ENCODE results near the gene PHC3. TPM values are rescaled to one million over a fixed set of nuclear protein-coding genes. Genes with fewer than 3 reads are reported as not detected.

The PHC3 gene
- total and polyA plus RNA-seq, 2 donors from 2014 or later: 3.6 to 85.6 TPM

DNA sequence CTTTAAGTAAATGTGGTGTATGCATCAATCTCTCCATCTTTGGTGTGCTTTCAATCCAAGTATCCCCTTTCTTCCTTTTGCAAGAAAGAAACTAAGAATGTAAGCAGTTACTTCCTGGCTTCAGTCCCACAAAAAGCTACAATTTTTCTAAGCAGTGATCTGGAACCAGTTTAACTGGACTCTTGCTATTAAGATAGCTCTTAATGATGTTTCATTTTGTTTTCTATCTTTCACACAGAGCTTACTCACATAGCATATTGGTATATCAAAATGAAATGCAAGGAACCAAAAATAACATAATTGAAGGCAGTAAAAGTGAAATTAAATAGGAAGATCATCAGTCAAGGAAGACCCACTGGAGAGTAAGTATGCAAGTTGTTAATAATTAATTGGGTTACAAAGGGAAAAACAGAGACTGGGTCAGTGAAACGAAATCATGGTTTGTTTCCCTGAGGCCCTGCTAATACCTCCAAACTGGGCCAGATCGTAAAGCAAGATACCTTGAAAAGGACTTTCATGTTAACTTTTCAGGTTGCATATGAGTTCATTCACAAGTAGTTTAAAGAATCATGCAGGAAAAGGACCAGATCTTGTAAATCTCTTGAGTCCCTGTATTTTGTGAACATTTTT is 101.9 kb downstream of the PHC3 start:
- H3K4me3 ChIP-seq (ENCODE audit: low read length in 3 of 3): peak overlapping the region in 2 of 3 donors; percentile 18 to 38
- H3K36me3 ChIP-seq (ENCODE audit: control insufficient read depth in 2 of 3, insufficient read depth in 3 of 3, low read length in 3 of 3): peaks cover 0 to 4% (median 2%) of the 10 kb centered on the region in 3 donors
- peaks cover 3 to 25% (median 21%) of the 10 kb centered on the region in 3 donors for H3K4me1 ChIP-seq (ENCODE audit: control insufficient read depth in 2 of 3, insufficient read depth in 2 of 3, low read depth in 1 of 3, low read length in 3 of 3)
- intact Hi-C loops (cut with DNase I): no loop called here
- H3K27me3 ChIP-seq (ENCODE audit: control insufficient read depth, insufficient read depth, low read length): no peaks in the 10 kb centered on the region
- FAIRE-seq (no peak), DNase-seq (peak in 2 of 5 donors; percentile 55 to 74)
- no peaks in the 10 kb centered on the region for H3K9me3 ChIP-seq (ENCODE audit: control insufficient read depth in 2 of 3, insufficient read depth in 1 of 3, low read length in 3 of 3)
- peak overlapping the region; percentile 9 to 36 for H3K27ac ChIP-seq (ENCODE audit: low read depth in 2 of 2, low read length in 2 of 2)
- H3K9ac ChIP-seq (ENCODE audit: low read length in 3 of 3): no peak overlapping the region
- TF ChIP-seq, protein P1, sequence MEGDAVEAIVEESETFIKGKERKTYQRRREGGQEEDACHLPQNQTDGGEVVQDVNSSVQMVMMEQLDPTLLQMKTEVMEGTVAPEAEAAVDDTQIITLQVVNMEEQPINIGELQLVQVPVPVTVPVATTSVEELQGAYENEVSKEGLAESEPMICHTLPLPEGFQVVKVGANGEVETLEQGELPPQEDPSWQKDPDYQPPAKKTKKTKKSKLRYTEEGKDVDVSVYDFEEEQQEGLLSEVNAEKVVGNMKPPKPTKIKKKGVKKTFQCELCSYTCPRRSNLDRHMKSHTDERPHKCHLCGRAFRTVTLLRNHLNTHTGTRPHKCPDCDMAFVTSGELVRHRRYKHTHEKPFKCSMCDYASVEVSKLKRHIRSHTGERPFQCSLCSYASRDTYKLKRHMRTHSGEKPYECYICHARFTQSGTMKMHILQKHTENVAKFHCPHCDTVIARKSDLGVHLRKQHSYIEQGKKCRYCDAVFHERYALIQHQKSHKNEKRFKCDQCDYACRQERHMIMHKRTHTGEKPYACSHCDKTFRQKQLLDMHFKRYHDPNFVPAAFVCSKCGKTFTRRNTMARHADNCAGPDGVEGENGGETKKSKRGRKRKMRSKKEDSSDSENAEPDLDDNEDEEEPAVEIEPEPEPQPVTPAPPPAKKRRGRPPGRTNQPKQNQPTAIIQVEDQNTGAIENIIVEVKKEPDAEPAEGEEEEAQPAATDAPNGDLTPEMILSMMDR (IDR thresholded peaks at IDR 0.05; ENCODE audit: borderline replicate concordance, extremely low read depth, insufficient read depth): no peak

DNA sequence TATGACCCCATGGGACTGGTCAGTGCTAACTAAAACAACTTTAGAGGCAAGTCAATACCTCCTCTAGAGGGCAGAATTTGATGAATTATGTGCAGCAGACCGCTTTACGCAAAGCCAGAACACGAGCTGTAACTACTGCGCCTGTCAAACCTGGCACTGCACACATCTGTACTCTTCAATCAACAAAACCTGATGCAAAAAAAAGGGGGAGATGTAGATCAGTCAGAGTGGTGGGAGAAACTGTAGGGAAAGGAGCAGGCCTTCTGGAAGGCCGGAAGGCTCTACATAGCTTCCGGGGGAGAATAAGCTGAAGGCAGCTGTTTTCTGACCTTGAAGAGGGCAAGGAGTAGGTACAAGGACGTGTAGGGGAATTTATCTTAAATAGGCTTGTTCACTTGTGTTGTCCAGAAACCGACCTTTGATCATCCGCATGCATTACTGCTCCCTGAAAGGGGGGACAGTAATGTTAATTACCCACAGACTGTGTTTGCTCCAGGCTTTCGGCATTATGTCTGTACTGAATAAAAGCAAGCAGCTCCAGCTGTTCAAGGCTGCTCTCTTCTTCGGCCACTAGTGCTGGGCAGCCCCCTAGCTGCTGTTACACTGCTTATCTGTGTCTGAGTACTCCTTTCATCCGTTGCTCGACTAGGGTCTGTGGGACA is 102.8 kb downstream of the PHC3 start:
- Histone ChIP-seq H3K9ac (ENCODE audit: low read length in 3 of 3) (no peak overlapping the region), H3K4me1 (ENCODE audit: control insufficient read depth in 2 of 3, insufficient read depth in 2 of 3, low read depth in 1 of 3, low read length in 3 of 3) (peaks cover 3 to 25% (median 21%) of the 10 kb centered on the region in 3 donors), H3K9me3 (ENCODE audit: control insufficient read depth in 2 of 3, insufficient read depth in 1 of 3, low read length in 3 of 3) (no peaks in the 10 kb centered on the region), H3K27ac (ENCODE audit: low read depth in 2 of 2, low read length in 2 of 2) (peak overlapping the region; percentile 56 to 68), H3K27me3 (ENCODE audit: control insufficient read depth, insufficient read depth, low read length) (no peaks in the 10 kb centered on the region), H3K36me3 (ENCODE audit: control insufficient read depth in 2 of 3, insufficient read depth in 3 of 3, low read length in 3 of 3) (no peaks in the 10 kb centered on the region), H3K4me3 (ENCODE audit: low read length in 3 of 3) (no peak overlapping the region)
- DNase-seq (peak in 3 of 5 donors; percentile 31 to 56 (median 46)), FAIRE-seq (no peak)
- intact Hi-C loops (cut with DNase I): no loop called here
- TF ChIP-seq, protein P1 (IDR thresholded peaks at IDR 0.05; ENCODE audit: borderline replicate concordance, extremely low read depth, insufficient read depth): peak; percentile 16

DNA sequence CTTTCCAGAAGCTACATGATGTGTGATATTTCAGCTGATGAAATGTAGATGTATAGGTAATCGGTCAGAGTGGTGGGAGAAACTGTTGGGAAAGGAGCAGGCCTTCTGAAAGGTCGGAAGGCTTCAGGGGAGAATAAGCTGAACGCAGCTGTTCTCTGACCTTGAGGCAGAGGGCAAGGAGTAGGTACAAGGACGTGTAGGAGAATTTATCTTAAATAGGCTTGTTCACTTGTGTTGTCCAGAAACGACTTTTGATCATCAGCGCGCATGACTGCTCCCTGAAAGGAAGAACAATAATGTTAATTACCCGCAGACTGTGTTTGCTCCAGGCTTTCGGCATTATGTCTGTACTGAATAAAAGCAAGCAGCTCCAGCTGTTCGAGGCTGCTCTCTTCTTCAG is 104.2 kb downstream of the PHC3 start:
- Histone ChIP-seq H3K36me3 (ENCODE audit: control insufficient read depth in 2 of 3, insufficient read depth in 3 of 3, low read length in 3 of 3) (no peaks in the 10 kb centered on the region), H3K27me3 (ENCODE audit: control insufficient read depth, insufficient read depth, low read length) (no peaks in the 10 kb centered on the region), H3K4me3 (ENCODE audit: low read length in 3 of 3) (no peak overlapping the region), H3K9ac (ENCODE audit: low read length in 3 of 3) (no peak overlapping the region), H3K4me1 (ENCODE audit: control insufficient read depth in 2 of 3, insufficient read depth in 2 of 3, low read depth in 1 of 3, low read length in 3 of 3) (peaks cover 3 to 25% (median 21%) of the 10 kb centered on the region in 3 donors), H3K9me3 (ENCODE audit: control insufficient read depth in 2 of 3, insufficient read depth in 1 of 3, low read length in 3 of 3) (no peaks in the 10 kb centered on the region), H3K27ac (ENCODE audit: low read depth in 2 of 2, low read length in 2 of 2) (peak overlapping the region; percentile 47 to 78)
- intact Hi-C loops (cut with DNase I): no loop called here
- peak in 3 of 5 donors; percentile 28 to 42 (median 39) for DNase-seq
- FAIRE-seq: no peak
- TF ChIP-seq, protein P1 (IDR thresholded peaks at IDR 0.05; ENCODE audit: borderline replicate concordance, extremely low read depth, insufficient read depth): no peak

All from kidney (tissue), 14 donors.